HEK293T (cell line): Measurements from ENCODE around the gene NREP.

ENCODE experiments used
- ARNT ChIP-seq: fragments of 450-650 bp; IDR thresholded peaks from 2 replicates; pipeline ENCODE4 v1.6.1; 2017; ENCODE audit warnings: mild to moderate bottlenecking
- BHLHE40 ChIP-seq: fragments of 450-650 bp; IDR thresholded peaks from 2 replicates; pipeline ENCODE4 v1.6.1; 2016; ENCODE audit warnings: mild to moderate bottlenecking, moderate library complexity, borderline replicate concordance
- CTBP1 ChIP-seq: fragments of 450-650 bp; IDR thresholded peaks from 2 replicates; pipeline ENCODE4 v1.6.1; 2016; ENCODE audit warnings: borderline replicate concordance
- ELF4 ChIP-seq: fragments of 450-650 bp; IDR thresholded peaks from 2 replicates; pipeline ENCODE4 v1.6.1; 2017; ENCODE audit warnings: antibody characterized with exemption
- FOXK2 ChIP-seq: fragments of 450-650 bp; IDR thresholded peaks from 2 replicates; pipeline ENCODE4 v1.6.1; 2016; ENCODE audit warnings: mild to moderate bottlenecking
- FOXM1 ChIP-seq: fragments of 450-650 bp; IDR thresholded peaks from 2 replicates; pipeline ENCODE4 v1.6.1; 2017; ENCODE audit warnings: mild to moderate bottlenecking, borderline replicate concordance
- L3MBTL2 ChIP-seq: fragments of 450-650 bp; conservative IDR thresholded peaks from 2 replicates; pipeline ENCODE4 v1.6.1; 2016; ENCODE audit warnings: mild to moderate bottlenecking
- NFRKB ChIP-seq: fragments of 450-650 bp; IDR thresholded peaks from 2 replicates; pipeline ENCODE4 v1.6.1; 2016; ENCODE audit warnings: mild to moderate bottlenecking, moderate library complexity
- SP1 ChIP-seq: fragments of 450-650 bp; IDR thresholded peaks from 2 replicates; pipeline ENCODE4 v1.6.1; 2017
- SUZ12 ChIP-seq: fragments of 450-650 bp; IDR thresholded peaks from 2 replicates; pipeline ENCODE4 v1.6.1; 2016; ENCODE audit warnings: mild to moderate bottlenecking
- ZNF384 ChIP-seq: fragments of 450-650 bp; IDR thresholded peaks from 2 replicates; pipeline ENCODE4 v1.6.1; 2016
- TF ChIP-seq, protein P1 (sequence below): fragments of 450-650 bp; IDR thresholded peaks from 2 replicates; pipeline ENCODE4 v1.6.1; 2016

DNA sequence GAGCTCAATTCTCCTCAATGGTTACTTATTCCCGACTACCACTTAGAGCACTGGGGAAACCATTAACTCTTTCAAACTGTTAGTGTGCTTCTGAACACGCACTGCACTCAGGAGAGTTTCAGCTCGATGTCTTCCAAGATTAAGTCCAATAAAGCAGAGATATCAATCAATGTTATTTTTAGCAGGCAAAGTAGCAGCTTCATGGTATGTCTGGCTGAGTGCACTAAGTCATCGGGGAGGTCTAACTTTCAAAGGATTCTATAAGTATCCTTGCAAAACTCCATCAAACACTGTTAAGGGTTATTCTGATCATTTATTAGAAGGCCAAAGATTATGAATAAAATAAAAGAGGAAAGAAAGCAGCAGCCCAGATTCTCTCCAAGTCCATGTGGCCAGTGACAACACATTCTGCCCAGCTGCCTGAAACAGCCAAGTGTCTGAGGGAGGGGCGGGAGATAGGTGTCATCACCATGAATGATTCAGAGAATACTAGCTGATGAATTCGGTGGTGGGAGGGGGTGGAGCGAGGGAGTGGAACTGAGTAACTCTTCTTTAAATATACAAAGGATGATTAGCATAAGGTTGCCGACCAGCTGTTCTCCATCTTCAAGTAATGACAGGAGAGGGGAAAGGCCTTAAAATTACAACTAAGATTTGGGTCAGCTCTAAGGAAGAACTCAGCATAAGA is 21.3 kb downstream of the NREP start:
- TF ChIP-seq ARNT (no peak), L3MBTL2 (no peak), NFRKB (no peak), SUZ12 (no peak), FOXM1 (no peak), CTBP1 (no peak), FOXK2 (no peak), SP1 (no peak), BHLHE40 (no peak), ZNF384 (no peak), ELF4 (no peak)
- TF ChIP-seq, protein P1, sequence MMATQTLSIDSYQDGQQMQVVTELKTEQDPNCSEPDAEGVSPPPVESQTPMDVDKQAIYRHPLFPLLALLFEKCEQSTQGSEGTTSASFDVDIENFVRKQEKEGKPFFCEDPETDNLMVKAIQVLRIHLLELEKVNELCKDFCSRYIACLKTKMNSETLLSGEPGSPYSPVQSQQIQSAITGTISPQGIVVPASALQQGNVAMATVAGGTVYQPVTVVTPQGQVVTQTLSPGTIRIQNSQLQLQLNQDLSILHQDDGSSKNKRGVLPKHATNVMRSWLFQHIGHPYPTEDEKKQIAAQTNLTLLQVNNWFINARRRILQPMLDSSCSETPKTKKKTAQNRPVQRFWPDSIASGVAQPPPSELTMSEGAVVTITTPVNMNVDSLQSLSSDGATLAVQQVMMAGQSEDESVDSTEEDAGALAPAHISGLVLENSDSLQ, result no peak
